Measurements from ENCODE around the gene CSPG4. TPM values are rescaled to one million over a fixed set of nuclear protein-coding genes. Genes with fewer than 3 reads are reported as not detected.
A peak's percentile ranks its signal among the peaks of the same experiment; 100 is the strongest.
"Not testable (repeated sequence)": the region's sequence is repeated elsewhere in the genome, so short reads cannot be mapped to it uniquely, and the experiment has no call there.

CSPG4 gene
- total RNA-seq, 2 donors from 2014 or later, result 0.02 TPM; not detected in 1

DNA sequence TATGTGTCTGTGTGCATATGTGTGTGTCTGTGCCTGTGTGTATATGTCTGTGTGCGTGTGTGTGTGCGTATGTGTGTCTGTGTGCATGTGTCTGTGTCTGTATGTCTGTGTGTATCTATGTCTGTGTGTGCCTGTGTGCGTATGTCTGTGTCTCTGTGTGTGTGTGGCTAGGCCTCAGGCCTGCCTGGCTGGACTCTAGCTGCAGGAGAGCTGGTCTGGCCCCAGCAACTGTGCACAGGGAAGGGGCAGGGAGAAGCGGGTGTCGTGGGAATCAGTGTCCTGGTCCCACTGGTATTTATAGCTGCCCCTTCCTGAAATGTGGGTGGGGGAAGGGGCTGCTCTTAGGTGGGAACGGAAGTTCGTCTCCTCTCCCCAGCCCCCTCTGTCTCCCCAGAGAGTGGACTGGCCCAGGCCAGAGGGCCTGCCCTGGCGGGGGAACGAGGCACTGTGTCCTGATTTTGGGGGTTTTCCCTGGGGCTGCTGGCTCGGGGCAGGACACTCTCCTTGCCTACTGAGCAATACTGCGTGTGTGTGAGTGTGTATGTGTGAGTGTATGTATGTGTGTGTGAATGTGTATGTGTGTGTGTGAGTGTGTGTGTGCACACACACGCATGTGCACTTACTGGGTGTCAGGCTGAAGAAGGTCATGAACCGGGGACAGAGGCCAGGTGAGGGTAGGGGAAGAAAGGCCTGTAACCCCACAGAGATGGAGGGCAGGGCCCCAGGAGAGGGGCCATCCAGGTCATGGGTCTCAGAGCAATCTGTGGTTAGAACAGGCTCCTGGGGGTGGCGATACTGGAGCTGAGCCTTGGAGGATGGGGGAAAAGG lies 6.6 kb downstream of the CSPG4 start:
- no peak for ATAC-seq (replicated peaks)
- H3K27me3 Mint-ChIP-seq, result no peaks in the 10 kb centered on the region
- H3K4me3 Mint-ChIP-seq, result no peak overlapping the region
- peak overlapping the region; percentile 10 for H3K27ac Mint-ChIP-seq
- H3K9me3 Mint-ChIP-seq, result no peaks in the 10 kb centered on the region
- no peaks in the 10 kb centered on the region for H3K36me3 Mint-ChIP-seq (ENCODE audit: low read depth)
- H3K4me1 Mint-ChIP-seq, result no peaks in the 10 kb centered on the region

DNA sequence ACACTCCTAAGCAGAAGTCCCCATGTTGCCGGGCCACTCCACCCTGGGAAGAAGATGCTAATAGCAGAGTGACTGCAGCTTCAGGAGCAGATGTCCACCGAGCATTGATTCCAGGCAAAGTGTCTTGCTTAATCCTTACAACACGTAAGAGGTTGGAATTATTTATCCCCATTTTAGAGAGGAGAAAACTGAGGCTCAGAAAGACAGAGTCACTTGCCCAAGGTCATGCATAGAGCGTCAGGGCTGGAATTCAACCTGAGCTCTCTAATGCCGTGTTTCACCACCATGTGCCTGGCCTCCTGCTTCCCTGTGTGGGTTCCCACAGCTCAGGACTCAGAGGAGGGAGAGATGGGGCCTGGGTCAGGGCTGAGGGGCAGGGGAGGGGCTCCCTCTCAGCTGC lies 7.3 kb downstream of the CSPG4 start:
- not testable (repeated sequence) for H3K4me1 Mint-ChIP-seq; H3K4me3 Mint-ChIP-seq; H3K27ac Mint-ChIP-seq; H3K27me3 Mint-ChIP-seq; H3K36me3 Mint-ChIP-seq (ENCODE audit: low read depth); H3K9me3 Mint-ChIP-seq; ATAC-seq (replicated peaks)

DNA sequence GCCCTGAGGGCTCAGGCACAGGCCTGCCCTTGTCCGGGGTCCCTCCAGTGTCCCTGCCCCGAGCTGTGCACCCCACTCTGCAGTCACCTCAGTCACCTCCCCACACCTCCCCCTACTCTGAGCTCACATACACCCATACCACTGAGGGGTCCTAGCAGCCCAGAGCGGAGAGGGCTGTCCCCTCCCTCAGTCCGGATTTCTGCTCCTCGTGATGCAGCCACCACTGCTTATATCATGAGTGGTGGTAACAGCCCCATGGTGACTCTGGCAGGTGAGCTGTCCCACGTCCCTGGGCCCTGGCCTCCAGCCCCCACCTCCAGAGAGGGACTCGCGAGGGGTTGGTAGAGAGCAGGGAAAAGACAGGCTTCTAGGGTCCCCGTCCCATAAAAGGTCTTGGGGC lies 8.0 kb downstream of the CSPG4 start:
- no peak overlapping the region for H3K4me3 Mint-ChIP-seq

DNA sequence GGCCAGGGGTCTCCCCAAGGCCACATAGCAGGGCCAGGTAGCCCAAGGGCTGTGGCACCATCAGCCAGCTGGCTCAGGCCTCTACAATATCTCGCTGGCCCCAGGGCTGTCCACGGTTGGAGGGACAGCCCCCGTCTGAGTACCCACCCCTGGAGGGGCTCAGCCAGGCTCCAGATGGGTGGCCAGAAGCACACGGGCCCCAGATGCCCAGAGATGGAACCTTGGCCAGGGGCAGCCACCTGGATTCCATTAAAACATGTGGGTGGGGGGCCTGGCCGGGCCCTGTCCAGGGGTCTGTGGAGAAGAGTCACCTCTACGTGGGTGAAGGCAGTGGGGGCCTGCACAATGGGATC lies 8.4 kb downstream of the CSPG4 start:
- Mint-ChIP-seq H3K27ac (no peak overlapping the region), H3K9me3 (no peaks in the 10 kb centered on the region), H3K4me1 (no peaks in the 10 kb centered on the region), H3K36me3 (ENCODE audit: low read depth) (no peaks in the 10 kb centered on the region), H3K4me3 (no peak overlapping the region), H3K27me3 (no peaks in the 10 kb centered on the region)
- no peak for ATAC-seq (replicated peaks)

More for the DNA sequence above, 8.0 kb downstream of the CSPG4 start:
- Mint-ChIP-seq H3K27ac (no peak overlapping the region), H3K4me1 (no peaks in the 10 kb centered on the region), H3K9me3 (no peaks in the 10 kb centered on the region), H3K27me3 (no peaks in the 10 kb centered on the region), H3K36me3 (ENCODE audit: low read depth) (no peaks in the 10 kb centered on the region)
- no peak for ATAC-seq (replicated peaks)

DNA sequence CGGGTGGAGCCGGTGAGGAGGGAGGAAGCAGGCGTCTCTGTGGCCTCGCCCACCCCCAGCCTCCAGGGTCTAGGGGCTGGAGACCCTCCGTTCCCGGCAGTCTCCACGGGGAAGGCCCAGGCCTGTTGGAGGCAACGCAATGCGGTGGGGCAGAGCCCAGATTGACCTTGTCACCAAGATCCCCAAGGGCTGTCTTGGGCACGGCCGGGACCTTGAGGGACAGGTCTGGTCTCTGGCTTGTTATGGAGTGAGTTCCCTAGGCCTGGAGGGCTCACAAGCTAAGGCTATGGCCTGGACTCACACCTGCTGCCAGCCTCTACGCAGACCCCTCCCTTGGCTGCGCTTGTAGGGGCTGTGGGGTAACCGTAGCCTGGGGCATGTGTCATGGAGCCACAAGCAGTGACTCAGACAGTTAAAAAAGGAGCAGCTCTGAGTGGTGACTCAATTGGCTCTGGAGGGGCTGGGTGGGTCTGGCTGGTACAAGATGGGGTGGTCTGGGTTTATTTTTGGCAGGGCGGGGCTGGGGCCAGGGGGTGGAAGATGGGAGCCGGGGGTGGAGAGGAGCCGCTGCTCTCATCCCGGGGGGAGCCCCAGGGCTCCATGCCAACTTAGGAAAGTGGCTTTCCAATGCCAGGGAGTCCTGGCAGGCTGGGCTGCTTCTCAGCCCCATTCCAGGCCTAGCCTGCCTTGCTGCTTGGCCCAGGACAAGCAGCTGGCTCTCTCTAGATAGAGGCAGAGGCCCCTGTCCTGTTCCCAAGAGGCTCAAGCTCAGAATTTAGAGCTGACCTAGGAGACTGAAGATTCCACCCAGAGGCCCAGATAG lies 9.0 kb downstream of the CSPG4 start:
- not testable (repeated sequence) for H3K27me3 Mint-ChIP-seq; H3K36me3 Mint-ChIP-seq (ENCODE audit: low read depth); H3K4me3 Mint-ChIP-seq; H3K4me1 Mint-ChIP-seq; H3K27ac Mint-ChIP-seq; H3K9me3 Mint-ChIP-seq
- ATAC-seq (replicated peaks), result peak; percentile 47

DNA sequence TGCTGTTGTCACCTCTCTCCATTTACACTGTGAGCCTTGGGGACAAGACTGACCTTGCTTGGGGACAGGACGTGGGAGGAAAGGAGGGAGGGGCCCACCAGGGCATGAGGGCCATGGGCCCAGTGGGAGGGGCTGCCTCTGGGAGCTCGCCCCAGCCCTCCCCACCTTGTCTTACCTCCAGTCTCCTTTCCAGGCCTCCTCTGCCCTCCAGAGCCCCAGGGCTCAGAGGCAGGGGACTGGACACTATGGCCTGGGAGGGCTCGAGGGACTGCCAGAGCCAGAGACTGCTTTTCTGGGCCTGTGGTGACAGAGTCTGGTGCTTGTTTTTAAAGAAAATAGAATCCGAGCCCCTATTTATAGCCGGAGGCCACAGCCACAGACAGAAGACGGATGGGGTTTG lies 10.2 kb downstream of the CSPG4 start:
- no peak for ATAC-seq (replicated peaks)
- peak overlapping the region; percentile 25 for H3K27ac Mint-ChIP-seq
- no peaks in the 10 kb centered on the region for H3K4me1 Mint-ChIP-seq
- H3K27me3 Mint-ChIP-seq, result peaks cover 4% of the 10 kb centered on the region
- H3K9me3 Mint-ChIP-seq, result no peaks in the 10 kb centered on the region
- no peaks in the 10 kb centered on the region for H3K36me3 Mint-ChIP-seq (ENCODE audit: low read depth)
- no peak overlapping the region for H3K4me3 Mint-ChIP-seq

DNA sequence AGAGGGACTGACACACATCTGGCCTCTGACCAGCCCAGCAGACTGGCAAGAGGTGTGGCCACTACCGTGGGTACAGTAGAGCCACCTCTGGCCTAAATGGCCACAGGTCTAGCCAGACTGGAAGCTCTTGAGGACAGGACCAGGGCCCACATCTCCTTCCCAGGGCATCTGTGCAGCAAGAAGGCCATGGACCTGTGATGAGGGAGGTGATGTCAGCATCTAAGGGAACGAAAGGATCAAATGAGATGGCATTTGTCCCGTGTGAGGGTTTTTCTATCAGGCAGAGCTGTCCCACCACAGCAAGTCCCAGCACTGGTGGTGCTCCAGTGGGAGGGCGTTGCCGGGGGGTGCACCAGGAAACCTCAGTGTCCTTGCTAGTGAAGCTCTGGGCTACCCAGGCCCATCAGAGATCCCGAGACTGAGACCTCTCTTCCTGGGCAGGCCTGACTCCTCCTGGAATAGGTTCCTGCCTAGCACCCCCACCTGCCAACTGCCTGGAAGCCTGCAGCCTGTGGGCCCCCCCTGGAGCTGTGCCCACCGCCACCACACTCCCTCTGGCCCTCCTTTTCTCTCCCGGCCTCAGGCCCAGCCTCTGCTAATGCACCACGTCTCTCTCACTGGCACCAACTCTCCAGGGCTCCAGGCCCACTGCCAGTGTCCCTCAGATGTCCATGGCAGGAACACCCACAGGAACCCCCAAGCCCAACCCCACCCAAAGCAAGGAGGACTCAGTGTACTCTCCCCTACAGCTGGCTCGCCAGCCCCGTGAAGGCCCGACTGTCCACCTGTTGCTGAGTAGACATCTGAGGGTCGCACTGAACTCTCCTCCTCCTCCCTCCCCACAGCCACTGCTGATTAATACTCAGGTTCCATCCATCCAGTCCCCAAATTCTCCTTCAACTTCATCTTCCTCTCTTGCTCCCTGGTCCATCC lies 11.3 kb downstream of the CSPG4 start:
- H3K27me3 Mint-ChIP-seq; H3K36me3 Mint-ChIP-seq (ENCODE audit: low read depth); H3K4me1 Mint-ChIP-seq; H3K9me3 Mint-ChIP-seq; ATAC-seq (replicated peaks); H3K4me3 Mint-ChIP-seq: not testable (repeated sequence)
- peak overlapping the region; percentile 25 for H3K27ac Mint-ChIP-seq

DNA sequence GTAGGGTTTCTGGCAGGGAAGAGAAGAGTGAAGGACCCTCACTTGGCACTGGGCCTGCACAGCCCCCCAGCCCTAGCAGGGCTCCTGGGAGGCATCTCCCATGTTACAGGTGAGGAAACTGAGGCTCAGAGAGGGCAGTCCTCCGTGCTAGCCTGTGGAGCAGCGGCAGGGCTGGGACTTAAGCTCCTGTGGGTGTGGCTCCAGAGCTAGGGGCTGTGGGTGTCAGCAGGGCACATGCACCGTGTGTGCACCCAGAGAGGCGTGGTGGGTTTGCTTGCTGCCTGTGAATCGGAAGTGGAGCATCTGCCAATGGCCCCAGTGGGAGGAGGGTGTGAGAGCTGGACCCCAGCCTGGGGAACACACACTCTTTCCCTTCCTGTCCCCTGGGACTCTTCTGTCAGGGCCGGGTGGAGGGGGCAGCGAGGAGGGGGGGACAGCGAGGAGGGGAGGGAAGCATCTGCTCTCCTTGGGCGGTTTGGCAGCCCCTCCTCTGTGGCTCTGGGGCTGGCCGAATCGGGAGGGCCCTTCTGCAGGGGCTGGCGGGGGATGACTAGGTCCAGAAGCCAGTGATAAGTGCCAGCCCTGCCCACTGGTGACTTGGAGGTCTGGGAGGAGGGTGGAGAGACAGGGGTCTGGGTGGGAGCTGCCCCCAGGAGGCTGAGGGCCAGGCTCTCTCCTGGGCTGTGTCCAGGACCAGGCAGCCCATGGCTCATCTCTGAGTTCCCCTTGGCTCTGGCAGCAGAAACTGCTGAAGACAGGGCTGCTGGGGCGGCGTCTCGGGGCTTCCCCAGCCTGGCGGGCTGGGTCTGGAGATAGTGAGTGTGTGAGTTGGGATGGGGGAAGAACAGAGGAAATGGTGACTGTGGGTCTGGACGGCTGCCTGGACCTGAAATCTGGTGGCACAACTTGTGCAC lies 12.4 kb downstream of the CSPG4 start:
- not testable (repeated sequence) for H3K9me3 Mint-ChIP-seq; H3K27ac Mint-ChIP-seq; H3K4me1 Mint-ChIP-seq; H3K27me3 Mint-ChIP-seq; H3K36me3 Mint-ChIP-seq (ENCODE audit: low read depth); H3K4me3 Mint-ChIP-seq
- ATAC-seq (replicated peaks), result peak; percentile 66

DNA sequence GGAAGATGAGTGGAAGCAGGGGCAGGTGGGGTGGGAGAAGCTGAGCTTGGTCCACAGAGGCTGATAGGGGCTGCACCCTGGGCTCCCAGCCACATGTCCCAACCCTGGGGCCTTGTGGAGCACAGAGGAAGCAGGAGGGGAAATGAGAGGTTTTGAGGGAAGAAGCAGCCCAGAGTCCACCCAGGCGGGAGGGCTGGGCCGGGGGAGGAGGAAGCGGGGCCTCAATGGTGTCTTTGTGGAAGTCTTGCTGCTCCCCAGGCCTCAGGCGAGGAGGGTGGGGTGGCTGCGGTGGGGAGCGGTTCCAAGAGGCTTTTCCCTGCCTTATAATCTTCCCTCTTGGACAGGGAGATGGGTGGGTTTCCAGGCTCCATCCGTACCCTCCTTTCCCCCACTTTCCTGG lies 13.1 kb downstream of the CSPG4 start:
- H3K4me3 Mint-ChIP-seq; ATAC-seq (replicated peaks); H3K27ac Mint-ChIP-seq; H3K36me3 Mint-ChIP-seq (ENCODE audit: low read depth); H3K9me3 Mint-ChIP-seq; H3K4me1 Mint-ChIP-seq: not testable (repeated sequence)
- peaks cover 13% of the 10 kb centered on the region for H3K27me3 Mint-ChIP-seq

DNA sequence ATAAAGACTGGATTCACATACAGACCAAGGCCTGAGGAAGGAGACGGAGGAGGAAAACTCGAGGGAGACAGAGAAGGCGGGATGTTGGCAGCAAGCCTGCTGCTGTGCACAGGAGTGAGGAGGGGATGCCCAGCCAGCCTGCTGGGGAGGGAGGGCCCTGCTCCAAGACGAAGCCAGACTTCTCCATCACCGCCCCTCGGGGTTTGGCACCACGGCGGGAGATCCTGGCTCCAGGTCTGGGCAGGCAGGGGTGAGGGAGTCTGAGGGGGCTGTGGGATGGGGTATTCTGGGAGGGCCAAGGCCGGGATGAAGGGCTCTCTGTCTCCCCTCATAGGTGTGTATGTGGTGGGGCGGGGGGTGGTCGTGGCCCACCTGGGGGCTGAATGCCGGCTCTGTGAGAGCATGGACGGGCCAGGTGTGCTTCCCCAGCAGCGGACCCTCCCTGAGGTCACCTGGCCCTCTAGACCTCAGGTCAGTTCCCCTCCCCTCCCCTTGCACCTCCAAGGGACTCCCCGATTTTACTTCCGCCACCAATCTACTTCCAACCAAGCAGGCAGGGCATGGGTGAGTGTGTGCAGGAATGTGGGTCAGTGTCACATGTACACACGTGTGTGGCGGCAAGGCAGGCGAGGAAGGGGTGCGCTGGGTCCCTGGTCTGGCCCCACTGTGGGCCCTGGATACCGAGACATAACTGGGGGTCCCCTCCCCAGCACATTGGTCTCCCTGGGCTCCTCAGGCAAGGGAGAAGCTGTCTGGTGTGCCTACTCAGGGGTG lies 14.5 kb downstream of the CSPG4 start:
- H3K9me3 Mint-ChIP-seq; H3K36me3 Mint-ChIP-seq (ENCODE audit: low read depth); H3K4me3 Mint-ChIP-seq; H3K4me1 Mint-ChIP-seq; ATAC-seq (replicated peaks); H3K27ac Mint-ChIP-seq: not testable (repeated sequence)
- peaks cover 13% of the 10 kb centered on the region for H3K27me3 Mint-ChIP-seq

DNA sequence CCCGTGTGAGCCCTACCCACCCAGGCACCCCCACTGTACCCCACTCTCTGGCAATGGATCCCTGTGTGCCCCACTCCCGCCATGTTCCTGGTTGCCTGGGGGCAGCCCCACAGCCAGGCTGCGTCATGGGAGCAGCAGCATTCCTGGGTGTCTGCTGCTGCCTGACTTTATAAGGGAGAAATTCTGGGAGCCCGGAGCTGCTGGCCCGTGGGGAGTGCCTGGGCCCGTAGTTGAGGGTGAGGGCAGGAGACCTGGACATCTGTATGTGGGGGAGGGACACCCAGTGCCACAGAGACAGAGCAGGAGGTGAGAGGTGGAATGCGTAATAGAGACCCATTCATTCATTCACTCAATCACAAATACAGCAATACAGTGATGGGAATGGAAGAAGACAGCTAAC lies 15.1 kb downstream of the CSPG4 start:
- H3K36me3 Mint-ChIP-seq (ENCODE audit: low read depth), result no peaks in the 10 kb centered on the region
- no peaks in the 10 kb centered on the region for H3K9me3 Mint-ChIP-seq
- H3K4me3 Mint-ChIP-seq, result no peak overlapping the region
- peaks cover 14% of the 10 kb centered on the region for H3K27me3 Mint-ChIP-seq
- H3K27ac Mint-ChIP-seq, result no peak overlapping the region
- ATAC-seq (replicated peaks), result no peak
- H3K4me1 Mint-ChIP-seq, result peaks cover 4% of the 10 kb centered on the region

DNA sequence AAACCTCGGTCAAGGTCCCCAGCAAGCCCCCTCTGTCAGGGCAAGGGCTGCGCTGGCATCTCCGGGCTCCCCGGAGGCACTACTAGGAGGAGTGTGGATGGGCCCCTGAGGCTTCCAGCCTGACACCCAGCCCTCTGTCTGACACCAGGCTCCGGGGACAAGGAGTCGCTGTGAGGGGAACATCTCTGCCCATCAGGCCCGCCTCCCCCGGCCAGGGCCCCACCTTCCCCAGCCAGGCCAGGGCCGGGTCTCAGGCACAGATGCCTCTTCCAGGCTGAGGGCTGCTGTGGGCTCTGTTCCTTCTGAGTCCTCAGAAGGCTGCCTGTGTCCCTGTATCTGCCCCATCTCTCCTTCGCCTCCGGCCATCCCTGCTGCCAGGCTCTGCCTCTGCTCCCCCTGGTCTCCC lies 15.8 kb downstream of the CSPG4 start:
- peaks cover 4% of the 10 kb centered on the region for H3K4me1 Mint-ChIP-seq
- no peaks in the 10 kb centered on the region for H3K9me3 Mint-ChIP-seq
- ATAC-seq (replicated peaks), result no peak
- no peak overlapping the region for H3K4me3 Mint-ChIP-seq
- no peaks in the 10 kb centered on the region for H3K36me3 Mint-ChIP-seq (ENCODE audit: low read depth)
- H3K27ac Mint-ChIP-seq, result no peak overlapping the region
- H3K27me3 Mint-ChIP-seq, result peaks cover 19% of the 10 kb centered on the region

DNA sequence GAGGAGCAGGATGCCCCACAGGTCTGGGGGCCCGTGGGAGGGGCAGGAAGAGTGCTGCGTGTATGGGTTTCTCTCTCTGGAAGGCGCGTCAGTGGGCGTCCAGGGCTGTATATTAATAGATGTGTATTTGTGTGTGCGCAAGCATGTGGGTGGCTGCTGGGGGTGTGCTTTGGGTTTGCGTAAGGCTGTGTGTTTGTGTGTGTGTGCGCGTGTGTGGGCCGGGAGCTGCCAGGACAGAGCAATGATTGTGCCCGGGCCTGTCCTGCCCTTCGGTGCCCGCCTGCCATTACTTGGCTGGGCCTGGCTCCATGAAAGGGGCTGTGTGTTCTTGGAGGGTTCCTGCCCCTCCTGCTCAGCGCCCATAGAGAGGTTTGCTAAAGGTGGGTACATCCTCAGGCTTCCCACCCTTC lies 16.3 kb downstream of the CSPG4 start:
- H3K36me3 Mint-ChIP-seq (ENCODE audit: low read depth), result no peaks in the 10 kb centered on the region
- H3K27ac Mint-ChIP-seq, result peak overlapping the region; percentile 56
- peak; percentile 12 for ATAC-seq (replicated peaks)
- H3K9me3 Mint-ChIP-seq, result no peaks in the 10 kb centered on the region
- H3K4me3 Mint-ChIP-seq, result no peak overlapping the region
- H3K4me1 Mint-ChIP-seq, result peaks cover 4% of the 10 kb centered on the region
- peaks cover 19% of the 10 kb centered on the region for H3K27me3 Mint-ChIP-seq
